Measurements from ENCODE around the gene TP53.

TP53 gene

DNA sequence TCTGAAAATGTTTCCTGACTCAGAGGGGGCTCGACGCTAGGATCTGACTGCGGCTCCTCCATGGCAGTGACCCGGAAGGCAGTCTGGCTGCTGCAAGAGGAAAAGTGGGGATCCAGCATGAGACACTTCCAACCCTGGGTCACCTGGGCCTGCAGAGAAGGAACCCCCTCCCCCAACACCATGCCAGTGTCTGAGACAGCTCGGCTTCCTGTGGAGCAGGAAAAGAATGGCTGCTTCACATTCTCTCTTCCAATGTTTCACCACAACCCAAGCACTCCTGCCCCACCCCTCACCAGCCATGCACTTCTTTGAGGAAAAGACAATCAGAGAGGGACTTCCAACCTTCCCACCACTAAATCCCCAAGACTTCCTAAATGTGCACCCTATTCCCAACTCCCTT is 10.8 kb downstream of the TP53 start:
- no peak for DNase-seq (ENCODE audit: low read depth)
- TF ChIP-seq CTCF (IDR thresholded peaks at IDR 0.05; ENCODE audit: control insufficient read depth, insufficient read depth, low read depth, low read length, missing control alignments) = no peak
- H3K4me3 ChIP-seq (ENCODE audit: control insufficient read depth, low read depth, low read length) = no peak overlapping the region

GRCh38 chr17:7674934-7675333 is 12.4 kb downstream of the TP53 start:
- no peak for DNase-seq (ENCODE audit: low read depth)
- no peak overlapping the region for H3K4me3 ChIP-seq (ENCODE audit: control insufficient read depth, low read depth, low read length)
- TF ChIP-seq CTCF (IDR thresholded peaks at IDR 0.05; ENCODE audit: control insufficient read depth, insufficient read depth, low read depth, low read length, missing control alignments) = no peak

DNA sequence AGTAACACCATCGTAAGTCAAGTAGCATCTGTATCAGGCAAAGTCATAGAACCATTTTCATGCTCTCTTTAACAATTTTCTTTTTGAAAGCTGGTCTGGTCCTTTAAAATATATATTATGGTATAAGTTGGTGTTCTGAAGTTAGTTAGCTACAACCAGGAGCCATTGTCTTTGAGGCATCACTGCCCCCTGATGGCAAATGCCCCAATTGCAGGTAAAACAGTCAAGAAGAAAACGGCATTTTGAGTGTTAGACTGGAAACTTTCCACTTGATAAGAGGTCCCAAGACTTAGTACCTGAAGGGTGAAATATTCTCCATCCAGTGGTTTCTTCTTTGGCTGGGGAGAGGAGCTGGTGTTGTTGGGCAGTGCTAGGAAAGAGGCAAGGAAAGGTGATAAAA is 14.1 kb downstream of the TP53 start:
- no peak overlapping the region for H3K4me3 ChIP-seq (ENCODE audit: control insufficient read depth, low read depth, low read length)
- DNase-seq (ENCODE audit: low read depth) = no peak
- peak; percentile 34 for TF ChIP-seq CTCF (IDR thresholded peaks at IDR 0.05; ENCODE audit: control insufficient read depth, insufficient read depth, low read depth, low read length, missing control alignments)

GRCh38 chr17:7668482-7668881 is 18.8 kb downstream of the TP53 start:
- TF ChIP-seq CTCF (IDR thresholded peaks at IDR 0.05; ENCODE audit: control insufficient read depth, insufficient read depth, low read depth, low read length, missing control alignments) = no peak
- no peak for DNase-seq (ENCODE audit: low read depth)

GRCh38 chr17:7667656-7668406 is 19.5 kb downstream of the TP53 start:
- TF ChIP-seq CTCF (IDR thresholded peaks at IDR 0.05; ENCODE audit: control insufficient read depth, insufficient read depth, low read depth, low read length, missing control alignments) = no peak
- DNase-seq (ENCODE audit: low read depth) = no peak
- H3K4me3 ChIP-seq (ENCODE audit: control insufficient read depth, low read depth, low read length) = no peak overlapping the region

More at GRCh38 chr17:7668482-7668881, 18.8 kb downstream of the TP53 start:
- no peak overlapping the region for H3K4me3 ChIP-seq (ENCODE audit: control insufficient read depth, low read depth, low read length)

- no peak overlapping the region for H3K4me3 ChIP-seq (ENCODE audit: control insufficient read depth, low read depth, low read length)
- no peak for DNase-seq (ENCODE audit: low read depth)
- TF ChIP-seq CTCF (IDR thresholded peaks at IDR 0.05; ENCODE audit: control insufficient read depth, insufficient read depth, low read depth, low read length, missing control alignments) = no peak
Observed at GRCh38 chr17:7656958-7657609, 30.2 kb downstream of the TP53 start.

Measured in AG09309 (cell line).